Transverse colon (tissue), 4 donors: ENCODE results near the gene PRKG1. TPM values are rescaled to one million over a fixed set of nuclear protein-coding genes. Genes with fewer than 3 reads are reported as not detected.

ENCODE experiments used
- DNase-seq: peaks from one replicate; pipeline ENCODE4 v3.0.0-alpha.2; 2019
- H3K27ac ChIP-seq, 4 donors: fragments of 200-600 bp; sonication (generic); 2 replicates each; pipeline ENCODE4 v1.5.1; 2016 to 2018; ENCODE audit warnings: inconsistent platforms in 4 of 4
- H3K27me3 ChIP-seq: fragments of 200-600 bp; sonication (generic); 2 replicates; pipeline ENCODE4 v1.5.1; 2017; ENCODE audit warnings: inconsistent platforms
- H3K36me3 ChIP-seq, 4 donors: fragments of 200-600 bp; sonication (generic); 2 replicates each; pipeline ENCODE4 v1.5.1; 2017 to 2019; ENCODE audit warnings: inconsistent platforms in 4 of 4
- H3K4me1 ChIP-seq, 4 donors: fragments of 200-600 bp; sonication (generic); 2 replicates each; pipeline ENCODE4 v1.5.1; 2017 to 2020; ENCODE audit warnings: inconsistent platforms in 4 of 4
- H3K4me3 ChIP-seq, 4 donors: fragments of 200-600 bp; sonication (generic); 1 replicate in 1 of 4; 2 replicates in 3 of 4; pipeline versions ENCODE4 v1.5.1 to v1.6.1; 2017 to 2019; ENCODE audit warnings: inconsistent platforms in 4 of 4
- H3K9me3 ChIP-seq, 2 donors: fragments of 200-600 bp; sonication (generic); 2 replicates each; pipeline ENCODE4 v1.5.1; 2017 to 2019; ENCODE audit warnings: inconsistent platforms in 2 of 2
- CTCF ChIP-seq, 5 experiments: fragments of 200-600 bp in 3 of 5; fragments of 450-650 bp in 2 of 5; sonication (generic) in 3 of 5; IDR thresholded peaks; 1 replicate in 2 of 5; 2 replicates in 3 of 5; pipeline ENCODE4 v1.5.1; 2016 to 2017; ENCODE audit warnings: antibody characterized with exemption in 5 of 5, inconsistent platforms in 3 of 5, mild to moderate bottlenecking in 2 of 5, moderate library complexity in 1 of 5
- EP300 ChIP-seq: sonication (generic); formaldehyde crosslinking; IDR thresholded peaks from one replicate; pipeline ENCODE4 v1.6.1; 2017; ENCODE audit warnings: antibody characterized with exemption, low read depth
- POLR2A ChIP-seq: fragments of 450-650 bp; IDR thresholded peaks from one replicate; pipeline ENCODE4 v1.6.1; 2016; ENCODE audit warnings: antibody characterized with exemption, mild to moderate bottlenecking, moderate library complexity
- POLR2AphosphoS5 ChIP-seq, 3 donors: sonication (generic); formaldehyde crosslinking; IDR thresholded peaks; one replicate each; pipeline ENCODE4 v1.6.1; 2016; ENCODE audit warnings: antibody characterized with exemption in 3 of 3
- WGBS, 2 donors: methylation state at CpG; one replicate each; pipeline ENCODE4 v1.1.5; 2018; ENCODE audit warnings: low coverage in 1 of 2; 5-methylcytosine and 5-hydroxymethylcytosine counted together
- in situ Hi-C, 4 donors: fragments of 200-750 bp; cut with MboI; loops; one replicate each; pipeline versions ENCODE4 v1.15.0 to v1.15.1; 2017; ENCODE audit warnings: low sequenced_read_pairs in 3 of 4, low pct_ligation_motif_present in 1 of 4, low pct_unique_long_range_greater_than_20kb in 1 of 4
- intact Hi-C: fragments of 100-400 bp; cut with DNase I; formaldehyde crosslinking; loops from one replicate; pipeline ENCODE4 v1.15.1; 2023; ENCODE audit warnings: low total_unique reads
- total RNA-seq, 4 donors: library from RNA; depleted of rRNA; stranded (reverse); fragments of >200 nt; gene quantifications; one replicate each; pipeline ENCODE4 v1.1.0, GENCODE V29; 2016

PRKG1 gene
- total RNA-seq, 4 donors from 2014 or later = 17.6 to 30.6 (median 26.9) TPM

GRCh38 chr10:51711519-51711891 lies 637.2 kb downstream of the PRKG1 start:
- Histone ChIP-seq H3K27ac (no peak overlapping the region), H3K4me1 (peaks cover 0 to 7% (median 2%) of the 10 kb centered on the region in 4 donors), H3K9me3 (no peaks in the 10 kb centered on the region), H3K4me3 (no peak overlapping the region), H3K36me3 (no peaks in the 10 kb centered on the region), H3K27me3 (no peaks in the 10 kb centered on the region)
- TF ChIP-seq EP300 (no peak), CTCF (IDR thresholded peaks at IDR 0.05) (no peak), POLR2A (no peak), POLR2AphosphoS5 (IDR thresholded peaks at IDR 0.05) (no peak)
- DNase-seq = no peak
- 30 to 75% methylated on average over 1 of the region's 1 CpG for WGBS, 2 donors
- in situ Hi-C loops = no loop called here
- intact Hi-C loops = no loop called here

DNA sequence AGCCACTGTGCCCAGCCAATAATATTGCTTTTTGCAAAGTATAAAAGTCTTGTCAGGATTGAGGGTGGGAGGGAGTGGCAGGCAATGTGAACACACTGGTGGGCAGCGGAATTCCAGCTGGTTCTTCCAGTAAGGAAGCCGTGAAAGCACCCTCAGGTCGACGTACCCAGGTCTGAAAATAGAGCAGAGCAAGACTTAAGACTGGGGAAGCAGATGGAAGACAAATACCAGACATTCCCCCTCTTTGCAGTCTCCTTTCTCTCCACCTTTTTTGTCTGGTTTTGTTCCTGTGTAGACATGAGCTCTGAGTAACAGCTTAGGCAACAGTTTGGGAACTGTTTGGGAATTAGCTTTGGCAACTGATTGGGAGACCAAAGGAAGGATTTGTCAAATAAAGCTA lies 642.7 kb downstream of the PRKG1 start:
- Histone ChIP-seq H3K36me3 (no peaks in the 10 kb centered on the region), H3K27ac (no peak overlapping the region), H3K4me3 (no peak overlapping the region), H3K9me3 (no peaks in the 10 kb centered on the region), H3K27me3 (no peaks in the 10 kb centered on the region), H3K4me1 (peaks cover 0 to 19% (median 10%) of the 10 kb centered on the region in 4 donors)
- TF ChIP-seq POLR2A (no peak), POLR2AphosphoS5 (IDR thresholded peaks at IDR 0.05) (no peak), CTCF (IDR thresholded peaks at IDR 0.05) (no peak), EP300 (no peak)
- WGBS, 2 donors = 67 to 77% methylated on average over 4 of the region's 4 CpGs
- no peak for DNase-seq
- in situ Hi-C loops (no loop called here), intact Hi-C loops (no loop called here)

DNA sequence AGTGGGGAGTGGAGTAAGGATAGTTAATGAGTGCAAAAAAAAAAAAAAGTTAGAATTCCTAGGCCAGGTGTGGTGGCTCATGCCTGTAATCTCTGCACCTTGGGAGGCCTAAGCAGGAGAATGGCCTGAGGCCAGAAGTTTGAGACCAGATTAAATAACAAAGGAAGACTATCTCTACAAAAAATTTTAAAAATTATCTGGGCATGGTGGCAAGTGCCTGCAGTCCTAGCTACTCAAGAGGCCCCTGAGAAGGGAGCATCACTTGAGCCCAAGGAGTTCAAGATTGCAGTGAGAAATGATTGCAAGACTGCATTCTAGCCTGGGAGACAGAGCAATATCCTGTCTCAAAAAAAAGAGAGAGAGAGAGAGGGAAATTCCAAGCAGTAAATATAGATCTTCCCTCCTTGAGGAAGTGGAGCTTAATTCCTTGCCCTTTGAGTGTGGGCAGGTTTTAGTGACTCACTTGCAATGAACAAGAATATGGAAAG lies 644.6 kb downstream of the PRKG1 start:
- in situ Hi-C loops (no loop called here), intact Hi-C loops (no loop called here)
- H3K36me3 ChIP-seq = no peaks in the 10 kb centered on the region
- H3K4me1 ChIP-seq = peaks cover 0 to 17% (median 10%) of the 10 kb centered on the region in 4 donors
- no peaks in the 10 kb centered on the region for H3K9me3 ChIP-seq
- TF ChIP-seq EP300 (no peak), CTCF (IDR thresholded peaks at IDR 0.05) (no peak), POLR2AphosphoS5 (IDR thresholded peaks at IDR 0.05) (no peak), POLR2A (no peak)
- no peaks in the 10 kb centered on the region for H3K27me3 ChIP-seq
- H3K27ac ChIP-seq = peak overlapping the region in 2 of 4 donors; percentile 5 to 42
- DNase-seq = no peak
- no peak overlapping the region for H3K4me3 ChIP-seq

- no peaks in the 10 kb centered on the region for H3K27me3 ChIP-seq
- no peak overlapping the region for H3K4me3 ChIP-seq
- in situ Hi-C loops = no loop called here
- H3K27ac ChIP-seq = no peak overlapping the region
- H3K4me1 ChIP-seq = peaks cover 0 to 13% (median 3%) of the 10 kb centered on the region in 4 donors
- H3K36me3 ChIP-seq = no peaks in the 10 kb centered on the region
- intact Hi-C loops = no loop called here
- DNase-seq = no peak
- TF ChIP-seq POLR2AphosphoS5 (IDR thresholded peaks at IDR 0.05) (no peak), POLR2A (no peak), EP300 (no peak), CTCF (IDR thresholded peaks at IDR 0.05) (no peak)
- 44 to 70% methylated on average over 1 of the region's 1 CpG for WGBS, 2 donors
- no peaks in the 10 kb centered on the region for H3K9me3 ChIP-seq
These were observed 649.8 kb downstream of the PRKG1 start for GRCh38 chr10:51724038-51724437.
